Mesothelial cell of epicardium (in vitro differentiated cells): ENCODE results near the gene ACSL3. TPM values are rescaled to one million over a fixed set of nuclear protein-coding genes. Genes with fewer than 3 reads are reported as not detected.

Experiments used
- DNase-seq, 2 experiments: peaks; one replicate each; pipeline ENCODE4 v3.0.0; 2021; ENCODE audit warnings: low spot score in 2 of 2; ENCODE audit not compliant: unreplicated experiment in 2 of 2
- H3K27ac Mint-ChIP-seq: 2 replicates; pipeline ENCODE4 v1.8.0; 2021; ENCODE audit warnings: mixed read lengths
- H3K27me3 Mint-ChIP-seq: 2 replicates; pipeline ENCODE4 v1.8.0; 2021; ENCODE audit warnings: low read depth, mixed read lengths
- H3K36me3 Mint-ChIP-seq: 2 replicates; pipeline ENCODE4 v1.8.0; 2021; ENCODE audit warnings: mixed read lengths
- H3K4me1 Mint-ChIP-seq: 2 replicates; pipeline ENCODE4 v1.8.0; 2021; ENCODE audit warnings: mixed read lengths
- H3K4me3 Mint-ChIP-seq: 2 replicates; pipeline ENCODE4 v1.8.0; 2021; ENCODE audit warnings: mild to moderate bottlenecking, moderate library complexity, mixed read lengths
- H3K9me3 Mint-ChIP-seq: 2 replicates; pipeline ENCODE4 v1.8.0; 2021; ENCODE audit warnings: mixed read lengths
- total RNA-seq: library from RNA; stranded (reverse); gene quantifications from 3 replicates; pipeline ENCODE4 v1.2.1, GENCODE V29; 2021
- TF ChIP-seq, protein P1 (sequence below): fragments of 200-600 bp; sonication (generic); IDR thresholded peaks from one replicate; pipeline ENCODE4 v1.5.0; 2021; ENCODE audit warnings: antibody characterized with exemption; ENCODE audit not compliant: unreplicated experiment

Gene ACSL3
- total RNA-seq, 1 donor from 2014 or later = 81.6 TPM

DNA sequence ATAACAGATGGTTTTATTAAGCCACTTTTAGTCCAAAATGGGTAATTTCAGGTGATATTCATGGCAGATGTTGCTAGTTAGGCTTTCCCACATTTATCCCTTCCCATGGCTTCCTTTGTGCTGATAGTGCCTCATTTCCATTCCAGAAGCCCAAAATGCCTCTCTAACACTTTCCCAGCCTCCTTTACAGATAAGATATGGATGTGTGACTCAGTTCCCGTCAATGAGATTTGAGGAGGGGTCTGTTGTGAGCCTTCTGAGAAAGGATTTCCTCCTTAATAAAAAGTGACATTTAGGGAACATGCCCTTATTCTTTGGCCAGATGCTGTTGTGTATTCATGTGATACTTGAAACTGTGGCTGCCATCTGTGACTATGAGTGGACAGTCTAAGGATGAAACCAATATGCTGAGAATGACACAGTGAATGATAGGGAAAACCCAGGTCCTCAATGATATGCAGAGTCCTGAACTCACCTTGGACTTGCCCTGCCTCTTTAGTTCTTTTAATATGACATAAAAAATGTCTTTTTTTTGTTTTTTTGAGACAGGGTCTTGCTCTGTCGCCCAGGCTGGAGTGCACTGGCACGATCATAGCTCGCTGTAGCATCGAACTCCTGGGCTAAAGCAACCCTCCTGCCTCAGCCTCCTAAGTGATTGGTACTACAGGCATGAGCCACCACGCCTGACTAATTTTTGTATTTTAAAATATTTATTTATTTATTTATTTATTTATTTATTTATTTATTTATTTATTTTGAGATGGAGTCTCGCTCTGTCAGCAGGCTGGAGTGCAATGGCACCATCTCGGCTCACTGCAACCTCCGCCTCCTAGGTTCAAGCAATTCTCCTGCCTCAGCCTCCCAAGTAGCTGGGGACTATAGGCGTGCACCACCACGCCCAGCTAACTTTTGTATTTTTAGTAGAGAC is 5.8 kb upstream of the ACSL3 start:
- H3K9me3 Mint-ChIP-seq = peaks cover 9% of the 10 kb centered on the region
- no peak overlapping the region for H3K27ac Mint-ChIP-seq
- H3K4me1 Mint-ChIP-seq = peaks cover 5% of the 10 kb centered on the region
- TF ChIP-seq, protein P1, sequence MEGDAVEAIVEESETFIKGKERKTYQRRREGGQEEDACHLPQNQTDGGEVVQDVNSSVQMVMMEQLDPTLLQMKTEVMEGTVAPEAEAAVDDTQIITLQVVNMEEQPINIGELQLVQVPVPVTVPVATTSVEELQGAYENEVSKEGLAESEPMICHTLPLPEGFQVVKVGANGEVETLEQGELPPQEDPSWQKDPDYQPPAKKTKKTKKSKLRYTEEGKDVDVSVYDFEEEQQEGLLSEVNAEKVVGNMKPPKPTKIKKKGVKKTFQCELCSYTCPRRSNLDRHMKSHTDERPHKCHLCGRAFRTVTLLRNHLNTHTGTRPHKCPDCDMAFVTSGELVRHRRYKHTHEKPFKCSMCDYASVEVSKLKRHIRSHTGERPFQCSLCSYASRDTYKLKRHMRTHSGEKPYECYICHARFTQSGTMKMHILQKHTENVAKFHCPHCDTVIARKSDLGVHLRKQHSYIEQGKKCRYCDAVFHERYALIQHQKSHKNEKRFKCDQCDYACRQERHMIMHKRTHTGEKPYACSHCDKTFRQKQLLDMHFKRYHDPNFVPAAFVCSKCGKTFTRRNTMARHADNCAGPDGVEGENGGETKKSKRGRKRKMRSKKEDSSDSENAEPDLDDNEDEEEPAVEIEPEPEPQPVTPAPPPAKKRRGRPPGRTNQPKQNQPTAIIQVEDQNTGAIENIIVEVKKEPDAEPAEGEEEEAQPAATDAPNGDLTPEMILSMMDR = no peak
- DNase-seq = no peak
- no peak overlapping the region for H3K4me3 Mint-ChIP-seq
- H3K27me3 Mint-ChIP-seq = no peaks in the 10 kb centered on the region
- no peaks in the 10 kb centered on the region for H3K36me3 Mint-ChIP-seq

DNA sequence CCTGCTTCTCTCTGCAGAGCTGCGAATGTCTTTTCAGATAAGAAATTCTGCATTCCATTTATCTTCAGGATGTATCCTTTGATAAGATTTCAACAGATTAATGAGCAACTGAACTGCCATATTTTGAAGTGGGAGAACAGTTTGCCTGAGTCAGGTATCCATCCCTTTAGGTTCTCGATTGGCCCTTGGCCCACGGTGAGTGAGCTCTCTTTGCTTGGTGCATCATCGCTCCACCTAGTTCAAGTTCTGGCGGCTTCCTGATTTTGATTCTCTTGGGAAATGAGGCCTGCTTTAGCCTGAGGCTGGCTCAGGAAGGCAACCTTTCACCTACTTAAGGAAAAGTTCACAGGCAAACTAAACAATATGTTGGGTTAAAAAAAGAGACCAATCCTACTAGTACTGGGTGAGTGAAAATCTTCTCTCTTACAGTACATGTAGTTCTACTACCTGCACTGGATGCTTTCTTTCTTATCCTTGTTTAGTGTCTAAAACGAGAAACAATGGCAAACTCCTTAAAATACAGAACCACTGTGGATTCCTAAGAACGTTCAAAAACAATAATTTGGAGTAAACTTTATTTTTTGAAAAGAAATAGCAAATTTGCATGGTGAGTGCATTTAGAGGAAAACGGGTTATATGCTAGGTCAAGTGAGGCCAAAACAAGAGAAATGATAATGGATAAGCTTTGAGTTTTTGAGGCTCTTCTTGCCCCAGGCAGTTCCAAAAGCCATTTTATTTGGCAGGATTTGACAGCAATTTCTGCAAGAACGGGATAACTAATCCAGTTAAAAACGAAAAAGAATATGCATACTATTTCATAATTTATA is 837 bp upstream of the ACSL3 start:
- H3K27ac Mint-ChIP-seq = peak overlapping the region; percentile 86
- no peaks in the 10 kb centered on the region for H3K27me3 Mint-ChIP-seq
- no peak for DNase-seq
- TF ChIP-seq, protein P1 = no peak
- no peaks in the 10 kb centered on the region for H3K36me3 Mint-ChIP-seq
- peak overlapping the region; percentile 65 for H3K4me3 Mint-ChIP-seq
- peaks cover 8% of the 10 kb centered on the region for H3K4me1 Mint-ChIP-seq
- peaks cover 5% of the 10 kb centered on the region for H3K9me3 Mint-ChIP-seq

DNA sequence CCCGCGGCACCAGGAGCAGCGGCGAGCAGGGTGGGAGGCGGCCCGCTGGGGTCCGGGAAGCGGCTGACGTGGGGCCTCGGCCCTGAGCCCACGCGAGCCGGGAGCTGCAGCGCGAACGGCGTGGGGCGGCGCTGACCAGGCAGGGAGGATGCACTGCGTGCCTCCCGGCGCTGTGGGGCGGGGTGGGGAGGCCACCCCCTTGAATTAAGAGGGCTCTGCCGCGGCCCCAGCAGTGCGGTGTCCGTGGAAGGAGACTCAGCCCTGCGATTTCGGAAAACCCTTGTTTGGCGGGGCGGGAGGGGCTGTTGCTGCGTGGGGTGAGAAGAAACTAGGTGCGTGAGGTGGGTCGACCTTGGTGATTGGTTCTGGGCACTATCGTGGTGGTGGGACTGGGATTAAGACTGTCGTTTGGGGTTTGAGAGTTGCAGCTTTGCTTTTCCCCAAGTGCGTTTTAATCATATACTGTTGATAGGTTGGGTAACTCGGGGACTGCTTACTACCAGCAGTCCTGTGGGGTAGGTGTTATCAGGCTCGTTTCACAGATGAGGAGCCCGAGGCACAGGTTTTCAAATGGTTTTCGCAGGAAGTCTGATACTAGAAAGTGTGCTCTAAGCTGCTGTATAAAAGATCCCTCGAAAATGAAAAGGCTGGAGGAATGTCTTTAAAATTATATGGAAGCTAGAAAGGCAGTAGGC is 722 bp downstream of the ACSL3 start:
- no peaks in the 10 kb centered on the region for H3K27me3 Mint-ChIP-seq
- TF ChIP-seq, protein P1 = no peak
- H3K4me1 Mint-ChIP-seq = peaks cover 15% of the 10 kb centered on the region
- H3K36me3 Mint-ChIP-seq = no peaks in the 10 kb centered on the region
- peaks cover 5% of the 10 kb centered on the region for H3K9me3 Mint-ChIP-seq
- H3K4me3 Mint-ChIP-seq = no peak overlapping the region
- no peak overlapping the region for H3K27ac Mint-ChIP-seq
- no peak for DNase-seq

DNA sequence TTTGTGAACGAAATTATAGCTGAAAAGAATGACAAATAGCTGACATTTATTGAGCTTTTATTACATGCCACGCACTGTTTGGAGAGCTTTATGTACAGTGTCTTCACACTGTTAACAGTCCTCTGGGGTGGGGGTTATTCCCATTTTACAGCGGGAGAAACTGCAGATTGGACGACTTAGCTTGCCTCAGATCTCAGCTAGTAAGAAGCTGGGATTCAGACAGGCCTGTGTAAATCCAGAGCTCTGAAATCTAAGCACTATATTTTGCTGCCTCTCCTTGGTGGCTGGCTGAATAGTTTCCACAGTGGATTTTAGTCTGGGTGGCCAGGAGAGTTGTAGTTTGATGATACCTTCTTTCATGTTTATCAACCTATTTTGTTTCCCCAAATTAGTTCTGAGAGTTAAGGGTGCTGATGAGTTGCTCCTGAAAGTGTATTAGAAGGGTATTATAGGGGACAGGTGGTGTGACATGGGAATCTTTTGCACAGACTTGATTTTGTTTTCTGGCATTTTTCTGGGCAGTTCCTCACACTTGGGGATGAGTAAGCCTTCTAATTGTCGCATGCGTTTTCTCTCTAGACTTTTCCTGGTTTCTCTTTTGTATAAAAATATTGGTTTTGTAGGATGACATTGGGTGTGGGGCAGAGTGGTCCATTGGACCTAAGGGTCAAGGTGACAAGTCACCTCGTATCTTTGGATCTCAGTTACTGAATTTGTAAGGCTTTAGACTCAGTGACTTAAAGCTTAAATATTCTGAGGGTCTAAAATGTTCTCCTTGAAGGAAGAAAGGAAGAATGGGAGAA is 1.5 kb downstream of the ACSL3 start:
- no peak for DNase-seq
- peaks cover 1% of the 10 kb centered on the region for H3K9me3 Mint-ChIP-seq

More for the DNA sequence above, 1.5 kb downstream of the ACSL3 start:
- Mint-ChIP-seq H3K27me3 (no peaks in the 10 kb centered on the region), H3K36me3 (no peaks in the 10 kb centered on the region), H3K27ac (no peak overlapping the region), H3K4me1 (peaks cover 15% of the 10 kb centered on the region), H3K4me3 (no peak overlapping the region)
- TF ChIP-seq, protein P1 = no peak
